DOHH2 (cell line): ENCODE results near the gene EDEM2.
"Not testable (repeated sequence)": the region's sequence is repeated elsewhere in the genome, so short reads cannot be mapped to it uniquely, and the experiment has no call there.

Source experiments
- H3F3A ChIP-seq: fragments of 200-600 bp; sonication (generic), shearing (Covaris generic); 2 replicates; pipeline ENCODE4 v1.6.0; 2016; ENCODE audit warnings: antibody characterized with exemption, mild to moderate bottlenecking; ENCODE audit not compliant: control insufficient read depth, insufficient read depth
- H3K27ac ChIP-seq: fragments of 200-600 bp; sonication (generic); 2 replicates; pipeline ENCODE4 v1.5.1; 2014; ENCODE audit warnings: low read depth, mild to moderate bottlenecking, low read length, moderate library complexity
- H3K27me3 ChIP-seq: fragments of 200-600 bp; sonication (generic); 2 replicates; pipeline ENCODE4 v1.6.1; 2014; ENCODE audit warnings: mild to moderate bottlenecking, low read length, mixed read lengths; ENCODE audit not compliant: control insufficient read depth
- H3K36me3 ChIP-seq: fragments of 200-600 bp; sonication (generic); 2 replicates; pipeline ENCODE4 v1.6.1; 2014; ENCODE audit warnings: mild to moderate bottlenecking, low read length, moderate library complexity, mixed read lengths; ENCODE audit not compliant: control insufficient read depth
- H3K4me1 ChIP-seq: fragments of 200-600 bp; sonication (generic); 2 replicates; pipeline ENCODE4 v1.6.1; 2014; ENCODE audit warnings: mild to moderate bottlenecking, low read length, mixed read lengths; ENCODE audit not compliant: control insufficient read depth
- H3K4me2 ChIP-seq: fragments of 200-600 bp; sonication (generic); 2 replicates; pipeline ENCODE4 v1.6.0; 2014; ENCODE audit warnings: mild to moderate bottlenecking, low read length, moderate library complexity
- H3K4me3 ChIP-seq: fragments of 200-600 bp; sonication (generic); 2 replicates; pipeline ENCODE4 v1.5.1; 2014; ENCODE audit warnings: mild to moderate bottlenecking, low read length, mixed read lengths
- H3K79me2 ChIP-seq: fragments of 200-600 bp; sonication (generic); 2 replicates; pipeline ENCODE4 v1.6.1; 2014; ENCODE audit warnings: mild to moderate bottlenecking, low read length, mixed read lengths; ENCODE audit not compliant: control insufficient read depth
- H3K9me2 ChIP-seq: fragments of 200-600 bp; sonication (generic); replicated peaks from 2 replicates; pipeline ENCODE4 v1.6.1; 2014; ENCODE audit warnings: mild to moderate bottlenecking, low read length, mixed read lengths; ENCODE audit not compliant: control insufficient read depth
- H3K9me3 ChIP-seq: fragments of 200-600 bp; sonication (generic); 2 replicates; pipeline ENCODE4 v1.6.1; 2014; ENCODE audit warnings: antibody characterized with exemption, low read length, mixed read lengths; ENCODE audit not compliant: control insufficient read depth, insufficient read depth
- H4K20me1 ChIP-seq: fragments of 200-600 bp; sonication (generic); 2 replicates; pipeline ENCODE4 v1.6.0; 2014; ENCODE audit warnings: low read depth, mild to moderate bottlenecking, antibody characterized with exemption, low read length, moderate library complexity; ENCODE audit not compliant: control insufficient read depth, insufficient read depth
- CTCF ChIP-seq: fragments of 200-600 bp; sonication (generic); IDR thresholded peaks from one replicate; pipeline ENCODE4 v1.5.1; 2014; ENCODE audit warnings: antibody characterized with exemption, mild to moderate bottlenecking, low read depth, low read length; ENCODE audit not compliant: poor library complexity, severe bottlenecking
- EZH2phosphoT487 ChIP-seq: fragments of 200-600 bp; sonication (generic); IDR thresholded peaks from 2 replicates; pipeline ENCODE4 v1.6.1; 2017; ENCODE audit warnings: borderline replicate concordance, mild to moderate bottlenecking, antibody characterized with exemption, low read length, moderate library complexity, mixed read lengths

The EDEM2 gene

GRCh38 chr20:35079472-35080347 lies 67.4 kb downstream of the EDEM2 start:
- Histone ChIP-seq H3K4me1 (no peaks in the 10 kb centered on the region), H3K36me3 (peaks cover 19% of the 10 kb centered on the region), H3K4me3 (no peak overlapping the region), H3F3A (no peaks in the 10 kb centered on the region), H3K27ac (no peak overlapping the region), H4K20me1 (no peaks in the 10 kb centered on the region), H3K27me3 (no peaks in the 10 kb centered on the region), H3K9me3 (no peaks in the 10 kb centered on the region), H3K79me2 (peaks cover 67% of the 10 kb centered on the region), H3K9me2 (no peaks in the 10 kb centered on the region), H3K4me2 (no peak overlapping the region)
- TF ChIP-seq CTCF: no peak
- no peak for TF ChIP-seq EZH2phosphoT487

GRCh38 chr20:35077872-35078271 lies 69.3 kb downstream of the EDEM2 start:
- TF ChIP-seq CTCF (no peak), EZH2phosphoT487 (no peak)
- H3K4me1 ChIP-seq: no peaks in the 10 kb centered on the region

GRCh38 chr20:35077341-35077740 lies 69.8 kb downstream of the EDEM2 start:
- Histone ChIP-seq H3F3A (no peaks in the 10 kb centered on the region), H3K27ac (no peak overlapping the region), H3K36me3 (peaks cover 19% of the 10 kb centered on the region), H4K20me1 (no peaks in the 10 kb centered on the region), H3K4me3 (no peak overlapping the region), H3K79me2 (peaks cover 47% of the 10 kb centered on the region), H3K4me2 (no peak overlapping the region), H3K9me2 (no peaks in the 10 kb centered on the region), H3K9me3 (no peaks in the 10 kb centered on the region), H3K27me3 (no peaks in the 10 kb centered on the region), H3K4me1 (no peaks in the 10 kb centered on the region)
- TF ChIP-seq EZH2phosphoT487: no peak
- no peak for TF ChIP-seq CTCF

More at GRCh38 chr20:35077872-35078271, 69.3 kb downstream of the EDEM2 start:
- Histone ChIP-seq H3K4me3 (no peak overlapping the region), H3K27me3 (no peaks in the 10 kb centered on the region), H3F3A (no peaks in the 10 kb centered on the region), H3K9me3 (no peaks in the 10 kb centered on the region), H3K79me2 (peaks cover 53% of the 10 kb centered on the region), H3K36me3 (peaks cover 19% of the 10 kb centered on the region), H3K27ac (no peak overlapping the region), H3K9me2 (no peaks in the 10 kb centered on the region), H4K20me1 (no peaks in the 10 kb centered on the region), H3K4me2 (no peak overlapping the region)

GRCh38 chr20:35071436-35072153 lies 75.5 kb downstream of the EDEM2 start:
- H3F3A ChIP-seq, H3K4me2 ChIP-seq, H3K9me2 ChIP-seq, H3K4me3 ChIP-seq, H3K27ac ChIP-seq, H3K9me3 ChIP-seq, H4K20me1 ChIP-seq, H3K27me3 ChIP-seq: not testable (repeated sequence)
- H3K36me3 ChIP-seq: peaks cover 26% of the 10 kb centered on the region
- peaks cover 15% of the 10 kb centered on the region for H3K4me1 ChIP-seq
- H3K79me2 ChIP-seq: peaks cover 20% of the 10 kb centered on the region
